SW 1271 (cell line): ENCODE measurements around the gene MYCBP2.
"Not testable (repeated sequence)": the region's sequence is repeated elsewhere in the genome, so short reads cannot be mapped to it uniquely, and the experiment has no call there.

Experiments used
- DNase-seq, 2 experiments: peaks; one replicate each; lab custom pipeline; 2025; lab: John Stamatoyannopoulos, UW

Gene MYCBP2

DNA sequence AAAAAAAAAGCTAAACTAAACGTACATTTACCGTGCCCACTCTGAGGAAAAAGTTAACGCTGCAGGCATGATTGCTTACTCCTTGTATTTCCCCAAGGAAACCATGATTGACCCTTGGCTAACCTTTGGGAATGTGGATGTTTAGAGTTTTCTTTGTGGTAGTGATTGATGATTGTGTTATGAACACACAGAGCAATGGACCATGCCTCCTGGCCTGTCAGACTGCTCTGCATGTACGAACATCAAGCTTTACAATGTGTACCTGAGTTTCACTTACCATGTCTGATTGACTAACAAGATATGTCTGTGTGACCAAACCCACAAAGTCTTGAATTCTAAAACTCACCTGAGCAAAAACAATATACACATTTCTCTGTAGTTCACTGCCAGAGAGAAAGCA, 35.1 kb downstream of the MYCBP2 start:
- DNase-seq: no peak

DNA sequence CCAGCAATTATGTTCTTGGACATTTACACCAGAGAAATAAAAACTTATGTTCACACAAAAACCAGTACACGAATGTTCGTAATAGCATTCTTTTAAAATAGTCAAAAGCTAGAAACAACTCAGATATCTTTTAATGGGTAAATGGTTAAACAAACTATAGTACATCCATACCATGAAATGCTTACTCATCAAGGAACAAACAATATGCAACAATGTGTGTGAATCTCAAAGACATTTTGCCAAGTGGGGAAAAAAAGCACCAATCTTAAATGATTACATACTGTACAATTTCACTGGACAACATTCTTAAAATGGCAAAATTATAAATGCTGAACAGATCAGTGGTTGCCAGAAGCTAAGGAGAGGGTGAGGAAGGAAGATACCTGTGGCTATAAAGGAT, 36.6 kb downstream of the MYCBP2 start:
- no peak for DNase-seq

DNA sequence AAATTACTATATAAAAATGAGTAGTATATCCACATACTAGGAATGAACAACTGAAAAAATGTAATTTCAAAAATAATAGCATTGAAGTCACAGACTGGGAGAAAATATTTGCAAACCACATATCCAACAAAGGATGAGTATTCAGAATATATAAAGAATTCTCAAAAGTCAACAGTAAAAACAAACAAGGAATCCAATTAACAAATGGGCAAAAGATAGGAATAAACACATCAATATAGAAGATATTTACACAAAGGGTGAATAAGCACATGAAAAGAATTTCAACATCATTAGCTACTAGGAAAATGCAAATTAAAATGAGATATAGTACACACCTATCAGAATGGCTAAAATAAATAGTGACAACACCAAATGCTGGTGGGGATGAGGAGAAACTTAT, 37.0 kb downstream of the MYCBP2 start:
- DNase-seq: no peak

DNA sequence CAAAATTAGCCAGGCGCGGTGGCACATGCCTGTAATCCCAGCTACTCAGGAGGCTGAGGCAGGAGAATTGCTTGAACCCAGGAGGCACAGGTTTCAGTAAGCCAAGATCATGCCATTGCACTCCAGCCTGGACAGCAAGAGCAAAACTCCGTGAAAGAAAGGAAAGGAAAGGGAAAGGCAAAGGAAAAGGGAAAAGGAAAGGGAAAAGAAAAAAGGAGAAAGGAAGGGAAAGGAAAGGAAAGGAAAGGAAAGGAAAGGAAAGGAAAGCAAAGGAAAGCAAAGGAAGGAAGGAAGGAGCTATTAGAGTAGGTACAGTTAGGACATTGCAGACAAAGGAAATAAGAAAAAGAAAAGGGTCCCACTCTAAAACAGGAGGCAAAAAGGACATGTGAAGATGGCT, 41.3 kb downstream of the MYCBP2 start:
- DNase-seq: not testable (repeated sequence)

DNA sequence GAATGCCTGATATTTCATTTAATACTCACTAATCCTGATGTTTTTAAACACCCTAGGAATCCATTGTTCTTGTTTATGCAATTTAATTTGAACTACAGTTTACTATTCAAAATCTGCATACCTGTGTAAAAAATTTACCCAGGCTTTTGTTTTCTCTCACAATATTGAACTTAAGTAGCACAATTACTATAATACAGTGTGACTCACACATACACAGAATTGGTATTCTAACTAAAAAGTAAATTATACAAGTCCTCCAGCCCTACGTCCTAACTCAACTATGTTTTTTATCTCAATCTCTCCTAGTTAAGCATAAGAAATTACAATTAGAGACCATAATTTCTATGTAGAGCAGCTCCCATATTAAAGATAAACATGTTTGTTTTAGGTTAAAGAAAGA, 41.8 kb downstream of the MYCBP2 start:
- DNase-seq: no peak

DNA sequence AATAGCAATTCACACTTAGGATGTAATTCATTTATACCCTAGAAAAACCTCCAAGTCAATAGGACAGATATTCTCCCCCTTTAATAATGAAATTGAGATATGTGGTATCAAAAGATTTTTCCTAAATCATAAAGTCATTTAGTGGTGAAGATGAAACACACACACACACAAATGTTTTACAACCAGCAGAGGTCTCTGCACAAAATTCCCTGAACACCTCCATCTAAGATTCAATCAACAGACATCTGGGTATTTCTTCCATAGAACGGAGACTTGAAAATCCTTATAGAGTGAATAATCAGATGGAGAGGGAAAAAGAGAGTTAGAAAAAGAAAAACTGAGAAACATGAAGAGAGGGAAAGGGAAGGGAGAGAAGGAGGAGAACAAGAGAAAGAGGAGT, 52.8 kb downstream of the MYCBP2 start:
- no peak for DNase-seq

DNA sequence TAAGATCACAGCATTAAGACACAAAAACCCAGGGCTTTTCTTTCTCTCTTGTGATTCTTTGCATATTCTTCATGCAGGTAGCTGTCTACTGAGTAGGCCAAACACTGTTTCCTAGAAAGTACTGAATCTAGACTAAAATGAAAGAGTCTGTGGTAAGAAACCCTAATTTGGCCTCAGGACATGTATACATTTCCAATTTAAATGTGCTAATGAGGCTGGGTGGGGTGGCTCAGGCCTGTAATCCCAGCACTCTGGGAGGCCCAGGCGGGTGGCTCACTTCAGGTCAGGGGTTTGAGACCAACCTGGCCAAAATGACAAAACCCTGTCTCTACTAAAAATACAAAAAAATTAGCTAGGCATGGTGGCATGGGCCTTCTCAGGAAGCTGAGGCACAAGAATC, 57.8 kb downstream of the MYCBP2 start:
- no peak for DNase-seq

DNA sequence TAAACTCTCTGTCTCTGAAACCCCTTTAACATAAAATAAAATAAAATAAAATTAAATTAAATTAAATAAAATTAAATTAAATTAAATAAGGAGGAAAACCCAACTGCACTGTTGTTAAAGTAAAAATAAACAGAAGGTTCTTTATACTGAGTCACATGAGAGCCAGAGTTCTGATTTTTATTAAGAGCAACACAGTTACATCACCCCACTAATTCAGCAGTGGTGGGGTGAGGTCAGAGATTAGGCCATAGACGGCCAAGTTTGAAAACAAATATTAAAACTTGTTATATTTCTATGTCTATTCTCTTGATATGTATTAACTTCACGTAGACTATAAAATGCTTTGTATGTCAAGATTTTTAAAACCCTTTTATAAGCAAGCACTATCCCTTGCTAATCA, 59.5 kb downstream of the MYCBP2 start:
- no peak for DNase-seq

DNA sequence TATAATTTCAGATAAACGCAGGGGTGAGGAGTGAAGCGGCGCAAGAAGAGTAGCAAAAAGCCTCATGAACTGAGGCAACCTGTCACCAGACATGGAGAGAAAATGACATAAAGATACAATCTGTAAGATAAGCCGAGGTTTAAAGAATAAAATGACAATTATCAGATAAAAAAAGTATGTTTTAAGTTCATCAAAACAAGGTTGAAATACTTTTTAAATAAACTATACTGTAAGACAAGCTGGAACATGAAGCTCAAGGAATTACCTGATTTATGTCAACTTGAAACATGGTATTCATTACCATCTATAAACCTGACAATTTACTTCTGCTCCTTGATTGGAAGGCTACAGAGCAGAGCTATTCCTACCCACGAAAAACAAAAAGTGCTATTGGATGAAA, 61.6 kb downstream of the MYCBP2 start:
- DNase-seq: no peak

DNA sequence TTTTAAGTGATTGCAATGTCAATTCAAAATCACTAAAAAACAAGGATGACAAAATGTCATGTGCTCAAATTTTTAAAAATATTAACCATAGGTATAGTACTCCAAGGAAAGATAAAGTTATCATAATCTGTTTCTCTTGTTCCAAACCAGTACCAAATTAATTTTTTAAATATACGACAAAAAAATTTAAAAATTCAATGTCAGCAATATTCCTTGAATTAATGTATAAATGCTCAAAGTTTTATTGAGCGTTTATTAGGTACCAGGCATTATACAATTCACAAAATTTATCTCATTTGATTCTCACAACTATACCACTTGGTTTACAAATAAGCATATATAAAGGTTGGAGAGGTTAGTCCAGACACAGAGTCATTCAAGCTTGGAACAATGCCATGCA, 64.7 kb downstream of the MYCBP2 start:
- no peak for DNase-seq

DNA sequence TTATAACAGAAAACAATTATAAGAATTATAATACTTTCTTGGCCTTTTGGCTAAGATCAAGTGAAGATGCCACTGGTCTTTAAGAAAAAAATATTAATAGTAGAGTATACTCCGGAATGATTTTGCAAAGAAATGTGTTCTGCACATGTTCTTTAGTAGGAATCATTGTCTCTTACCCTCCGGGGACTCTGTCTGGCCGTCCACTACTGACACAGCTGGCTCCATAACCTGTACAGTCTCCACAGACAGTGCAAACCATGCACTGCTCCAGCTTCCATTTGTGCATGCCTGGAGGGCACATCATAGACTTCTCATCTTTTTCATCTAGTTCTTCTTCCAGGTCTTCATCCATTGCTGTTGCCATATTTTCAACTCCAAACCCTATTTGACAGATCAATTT, 75.9 kb downstream of the MYCBP2 start:
- DNase-seq: no peak

DNA sequence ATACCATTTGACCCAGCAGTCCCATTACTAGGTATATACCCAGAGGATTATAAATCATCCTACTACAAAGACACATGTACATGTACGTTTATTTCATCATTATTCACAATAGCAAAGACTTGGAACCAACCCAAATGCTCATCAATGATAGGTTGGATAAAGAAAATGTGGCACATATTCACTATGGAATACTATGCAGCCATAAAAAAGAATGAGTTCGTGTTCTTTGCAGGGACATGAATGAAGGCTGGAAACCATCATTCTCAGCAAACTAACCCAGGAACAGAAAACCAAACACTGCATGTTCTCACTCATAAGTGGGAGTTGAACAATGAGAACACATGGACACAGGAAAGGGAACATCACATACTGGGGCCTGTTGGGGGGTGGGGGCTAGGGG, 81.7 kb downstream of the MYCBP2 start:
- not testable (repeated sequence) for DNase-seq

DNA sequence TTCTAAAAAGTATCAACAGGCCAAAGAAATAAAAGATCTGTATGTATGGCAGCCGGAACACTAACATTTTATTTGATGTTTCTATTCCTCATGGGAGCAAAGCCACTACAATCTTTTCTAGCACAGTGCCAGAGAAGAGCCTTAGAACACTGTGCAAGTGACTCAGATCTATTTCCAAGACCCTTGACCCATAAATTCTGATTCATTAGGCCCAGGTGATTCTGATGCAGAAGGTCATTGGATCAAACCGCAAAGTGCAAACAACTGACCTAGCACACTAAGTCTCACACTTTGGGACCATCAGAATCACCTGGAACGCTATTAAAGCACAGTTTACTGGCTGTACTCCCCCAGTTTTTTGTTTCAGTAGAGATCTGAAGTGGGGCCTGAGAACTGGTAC, 87.6 kb downstream of the MYCBP2 start:
- no peak for DNase-seq

DNA sequence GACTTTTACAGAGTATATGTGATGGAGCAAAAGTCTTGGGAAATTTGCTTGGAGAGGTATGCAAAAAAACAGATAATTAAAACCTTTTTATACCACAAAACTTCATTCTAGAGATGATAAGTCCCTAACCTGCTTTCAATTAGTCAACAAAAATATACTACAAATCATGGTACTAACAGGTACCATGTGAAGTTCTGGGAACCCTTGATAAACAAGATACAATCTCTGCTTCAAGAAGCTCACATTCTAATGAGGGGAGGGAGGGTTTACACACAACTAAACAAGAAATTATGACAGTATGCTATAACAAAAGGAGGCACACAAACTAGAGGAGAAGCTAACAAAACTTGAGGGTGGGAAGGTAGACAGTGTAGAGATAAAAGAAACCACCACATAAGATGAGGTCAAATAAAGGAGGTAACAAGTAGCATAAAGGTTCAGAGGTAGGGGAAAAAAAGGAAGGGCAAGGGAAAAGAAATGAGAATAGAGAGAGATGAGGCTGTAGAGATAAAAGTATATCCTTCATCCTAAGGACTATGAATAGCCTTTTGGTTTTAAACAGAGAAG, 91.4 kb downstream of the MYCBP2 start:
- DNase-seq: no peak

DNA sequence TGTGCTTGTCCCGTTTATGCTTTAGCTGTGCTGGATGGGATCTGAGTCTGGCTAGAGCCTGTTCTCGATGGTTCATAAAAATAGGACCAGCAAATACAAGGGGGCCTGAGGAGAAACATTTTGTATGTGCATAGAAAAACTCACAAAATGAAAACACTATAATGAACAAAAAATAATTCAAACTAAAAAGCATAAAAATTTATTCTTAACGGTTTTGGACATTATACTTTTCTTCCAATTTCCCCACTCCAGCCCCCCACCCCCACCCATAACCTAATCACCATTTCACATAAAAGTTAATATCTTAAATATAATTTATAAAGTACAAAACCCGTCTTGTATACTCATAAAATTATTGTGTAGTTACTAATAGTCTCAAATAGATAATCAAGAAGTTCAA, 93.7 kb downstream of the MYCBP2 start:
- DNase-seq: no peak

DNA sequence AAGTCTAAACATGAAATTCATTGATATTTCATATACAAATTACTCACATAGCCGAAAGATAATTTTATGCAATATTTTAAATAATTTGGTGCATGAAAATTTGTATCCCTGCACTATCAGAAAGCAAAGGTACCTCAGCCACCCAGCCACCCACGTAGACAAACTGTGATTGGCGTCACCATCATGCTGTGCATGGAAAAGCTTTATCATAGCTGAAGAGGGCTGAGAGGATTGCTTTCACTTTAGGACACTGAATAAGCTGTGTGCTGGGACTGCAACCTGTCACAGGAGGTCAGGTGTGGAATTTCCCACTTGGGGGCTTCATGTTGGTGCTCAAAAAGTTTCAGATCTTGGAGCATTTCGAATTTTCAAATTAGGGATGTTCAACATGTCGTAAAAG, 96.3 kb downstream of the MYCBP2 start:
- DNase-seq: no peak

DNA sequence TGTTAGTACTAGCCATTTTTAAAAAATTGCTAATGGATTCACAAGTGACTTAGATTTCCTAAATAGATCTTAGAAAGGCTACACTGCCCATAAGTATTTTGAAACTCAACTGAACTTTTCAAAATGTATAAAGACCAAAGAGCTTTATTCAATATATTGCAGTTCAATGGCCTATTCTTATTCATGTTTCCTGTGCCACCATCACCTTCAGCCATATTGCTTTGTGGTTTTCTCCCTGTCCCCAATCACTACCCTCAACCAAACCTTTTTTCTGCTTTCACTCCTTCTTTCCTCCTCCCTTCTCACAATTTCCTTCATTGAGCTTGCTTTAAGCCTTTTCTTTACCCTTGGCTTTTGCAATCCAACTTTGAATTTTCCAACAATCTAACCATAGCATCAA, 100.9 kb downstream of the MYCBP2 start:
- no peak for DNase-seq

DNA sequence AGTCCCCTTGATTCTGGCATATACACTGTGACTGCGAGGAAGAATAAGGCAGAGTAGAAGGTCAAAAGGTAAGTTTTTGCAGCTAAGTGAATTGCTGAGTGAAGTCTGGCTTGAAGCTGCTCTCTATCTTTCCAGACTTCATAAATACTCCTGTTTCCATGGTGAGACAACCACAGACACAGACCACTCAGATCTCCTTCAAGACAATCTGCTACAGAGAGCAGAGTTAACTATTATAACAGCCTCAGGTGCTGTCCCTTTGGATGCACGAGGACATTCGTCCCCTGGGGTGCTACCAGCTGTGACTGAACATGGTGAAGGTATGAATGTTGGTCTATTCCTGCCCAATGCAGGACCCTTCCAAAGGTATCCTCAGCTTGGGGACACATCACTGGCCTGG, 104.0 kb downstream of the MYCBP2 start:
- no peak for DNase-seq

DNA sequence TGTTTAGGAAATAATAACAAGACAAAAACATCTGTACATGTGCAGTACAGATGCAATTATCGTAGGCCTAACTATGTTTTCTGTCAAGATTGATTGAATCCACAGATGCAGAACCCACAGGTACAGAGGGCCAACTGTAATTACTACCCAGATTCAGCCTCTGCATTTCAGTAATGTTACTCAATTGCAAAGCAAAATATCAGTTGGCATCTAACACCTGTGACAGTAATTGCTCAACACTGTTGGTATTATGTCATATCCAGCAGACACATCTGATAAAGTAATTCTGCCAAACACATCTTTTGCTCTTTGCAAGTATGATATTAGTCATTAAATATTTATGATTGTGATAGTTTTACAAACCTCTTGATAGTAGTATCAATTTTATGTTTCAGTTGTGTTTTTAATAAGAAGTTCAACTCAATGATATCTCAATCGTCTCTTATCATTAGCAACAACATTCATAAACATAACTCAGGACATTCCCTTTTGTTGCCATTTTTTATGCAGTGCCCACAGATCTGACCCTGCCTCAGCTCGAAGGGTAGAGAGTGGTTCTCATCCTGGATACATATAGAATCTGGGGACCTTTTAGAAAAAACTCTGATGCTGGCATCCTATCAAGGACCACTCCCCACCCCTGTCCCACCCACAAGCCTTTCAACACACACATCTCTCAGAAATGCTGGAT, 104.7 kb downstream of the MYCBP2 start:
- DNase-seq: no peak

DNA sequence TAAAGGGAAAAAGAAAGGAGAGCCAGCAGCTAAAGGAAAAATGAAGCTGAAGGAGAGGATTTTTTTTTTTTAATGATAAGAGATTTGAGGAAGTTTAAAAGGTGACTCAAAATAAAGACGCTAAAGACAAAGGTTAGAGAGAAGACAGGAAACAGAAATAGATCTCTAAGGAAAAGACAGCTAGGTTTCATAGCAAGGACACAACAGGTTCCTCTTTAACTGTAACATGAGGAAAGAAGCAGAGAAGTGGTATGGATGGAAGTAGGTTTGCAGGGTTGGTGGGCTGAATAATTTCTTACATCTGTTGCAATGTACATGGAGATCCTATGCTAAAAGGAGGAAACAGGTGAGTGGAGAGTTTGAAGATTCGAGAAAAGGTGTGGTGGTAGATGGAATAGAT, 107.5 kb downstream of the MYCBP2 start:
- DNase-seq: no peak

DNA sequence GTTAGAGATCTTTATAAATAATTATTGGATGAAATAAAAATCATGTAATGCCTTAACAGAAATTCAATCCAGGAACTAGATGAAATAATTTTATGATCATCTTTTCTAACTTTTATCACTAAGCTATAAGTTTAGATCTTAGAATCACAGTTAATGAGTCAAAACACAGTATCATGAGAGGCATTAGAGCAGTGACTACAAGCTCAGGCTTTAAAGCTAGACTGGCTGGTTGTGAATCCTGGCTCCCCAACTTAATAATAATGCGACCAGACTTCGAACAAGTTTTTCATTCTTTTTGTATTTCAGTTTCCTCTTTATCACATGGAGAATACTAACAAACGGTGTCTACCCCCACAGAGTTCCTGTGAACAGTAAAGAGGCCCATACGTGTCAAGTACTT, 108.6 kb downstream of the MYCBP2 start:
- no peak for DNase-seq

DNA sequence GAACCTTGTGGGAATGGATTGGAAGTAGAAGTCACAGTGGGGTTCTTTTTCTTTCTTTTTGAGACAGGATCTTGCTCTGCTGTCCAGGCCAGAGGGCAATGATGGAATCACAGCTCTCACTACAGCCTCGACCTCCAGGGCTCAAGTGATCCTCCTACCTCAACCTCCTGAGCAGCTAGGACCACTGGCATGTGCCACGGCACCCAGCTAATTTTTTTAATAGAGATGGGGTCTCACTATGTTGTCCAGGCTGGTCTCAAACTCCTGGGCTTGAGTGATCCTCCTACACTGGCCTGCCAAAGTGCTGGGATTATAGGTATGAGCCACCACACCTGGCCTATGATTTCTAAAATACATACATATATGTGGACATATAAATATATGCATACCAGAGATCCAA, 111.4 kb downstream of the MYCBP2 start:
- DNase-seq: no peak

DNA sequence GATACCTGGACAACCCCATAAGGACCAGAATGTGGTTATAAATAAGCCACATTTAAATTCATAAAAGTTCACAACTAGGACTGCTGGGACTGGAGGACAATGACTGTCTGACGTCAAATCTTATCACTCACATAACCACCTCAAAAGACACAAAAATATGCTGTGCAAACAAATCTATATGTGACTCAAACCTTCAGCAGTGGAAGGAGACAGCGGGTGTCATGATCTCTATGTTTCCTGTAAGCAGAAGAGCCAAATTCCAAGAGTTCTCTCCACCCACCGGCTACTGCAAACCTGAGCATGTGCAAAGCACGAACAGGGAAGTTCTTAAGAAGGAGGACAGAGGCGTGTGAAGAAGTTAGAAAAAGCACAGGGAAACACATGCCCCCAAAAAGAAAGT, 113.2 kb downstream of the MYCBP2 start:
- DNase-seq: no peak

DNA sequence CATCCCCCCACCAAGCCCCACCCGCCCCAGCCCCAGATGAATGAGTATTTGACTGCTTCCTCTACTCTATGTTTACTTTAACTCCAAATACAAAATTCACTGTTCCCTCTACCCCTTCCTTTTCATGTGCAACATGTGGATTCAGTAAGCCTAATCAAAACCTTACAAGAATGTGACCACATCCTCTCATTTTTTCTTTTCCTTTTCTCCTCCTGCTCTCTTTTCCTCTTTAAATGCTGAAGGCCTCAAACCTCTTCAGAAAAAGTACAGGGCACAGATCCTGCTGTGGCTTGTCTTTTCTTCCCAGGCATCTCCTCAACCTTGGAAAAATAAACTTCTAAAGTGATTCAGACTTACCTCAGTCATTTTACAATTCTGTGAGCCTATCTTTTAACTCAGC, 119.0 kb downstream of the MYCBP2 start:
- no peak for DNase-seq
